DOHH2 (cell line): Measurements from ENCODE around the gene EIF4A3.

Source experiments
- H3F3A ChIP-seq: fragments of 200-600 bp; sonication (generic), shearing (Covaris generic); 2 replicates; pipeline ENCODE4 v1.6.0; 2016; ENCODE audit warnings: antibody characterized with exemption, mild to moderate bottlenecking; ENCODE audit not compliant: control insufficient read depth, insufficient read depth
- H3K27ac ChIP-seq: fragments of 200-600 bp; sonication (generic); 2 replicates; pipeline ENCODE4 v1.5.1; 2014; ENCODE audit warnings: low read depth, mild to moderate bottlenecking, low read length, moderate library complexity
- H3K27me3 ChIP-seq: fragments of 200-600 bp; sonication (generic); 2 replicates; pipeline ENCODE4 v1.6.1; 2014; ENCODE audit warnings: mild to moderate bottlenecking, low read length, mixed read lengths; ENCODE audit not compliant: control insufficient read depth
- H3K36me3 ChIP-seq: fragments of 200-600 bp; sonication (generic); 2 replicates; pipeline ENCODE4 v1.6.1; 2014; ENCODE audit warnings: mild to moderate bottlenecking, low read length, moderate library complexity, mixed read lengths; ENCODE audit not compliant: control insufficient read depth
- H3K4me1 ChIP-seq: fragments of 200-600 bp; sonication (generic); 2 replicates; pipeline ENCODE4 v1.6.1; 2014; ENCODE audit warnings: mild to moderate bottlenecking, low read length, mixed read lengths; ENCODE audit not compliant: control insufficient read depth
- H3K4me2 ChIP-seq: fragments of 200-600 bp; sonication (generic); 2 replicates; pipeline ENCODE4 v1.6.0; 2014; ENCODE audit warnings: mild to moderate bottlenecking, low read length, moderate library complexity
- H3K4me3 ChIP-seq: fragments of 200-600 bp; sonication (generic); 2 replicates; pipeline ENCODE4 v1.5.1; 2014; ENCODE audit warnings: mild to moderate bottlenecking, low read length, mixed read lengths
- H3K79me2 ChIP-seq: fragments of 200-600 bp; sonication (generic); 2 replicates; pipeline ENCODE4 v1.6.1; 2014; ENCODE audit warnings: mild to moderate bottlenecking, low read length, mixed read lengths; ENCODE audit not compliant: control insufficient read depth
- H3K9me2 ChIP-seq: fragments of 200-600 bp; sonication (generic); replicated peaks from 2 replicates; pipeline ENCODE4 v1.6.1; 2014; ENCODE audit warnings: mild to moderate bottlenecking, low read length, mixed read lengths; ENCODE audit not compliant: control insufficient read depth
- H3K9me3 ChIP-seq: fragments of 200-600 bp; sonication (generic); 2 replicates; pipeline ENCODE4 v1.6.1; 2014; ENCODE audit warnings: antibody characterized with exemption, low read length, mixed read lengths; ENCODE audit not compliant: control insufficient read depth, insufficient read depth
- H4K20me1 ChIP-seq: fragments of 200-600 bp; sonication (generic); 2 replicates; pipeline ENCODE4 v1.6.0; 2014; ENCODE audit warnings: low read depth, mild to moderate bottlenecking, antibody characterized with exemption, low read length, moderate library complexity; ENCODE audit not compliant: control insufficient read depth, insufficient read depth
- CTCF ChIP-seq: fragments of 200-600 bp; sonication (generic); IDR thresholded peaks from one replicate; pipeline ENCODE4 v1.5.1; 2014; ENCODE audit warnings: antibody characterized with exemption, mild to moderate bottlenecking, low read depth, low read length; ENCODE audit not compliant: poor library complexity, severe bottlenecking
- EZH2phosphoT487 ChIP-seq: fragments of 200-600 bp; sonication (generic); IDR thresholded peaks from 2 replicates; pipeline ENCODE4 v1.6.1; 2017; ENCODE audit warnings: borderline replicate concordance, mild to moderate bottlenecking, antibody characterized with exemption, low read length, moderate library complexity, mixed read lengths

EIF4A3 gene

GRCh38 chr17:80187090-80187489, 40.2 kb upstream of the EIF4A3 start:
- no peaks in the 10 kb centered on the region for H3K36me3 ChIP-seq
- H3K9me3 ChIP-seq = no peaks in the 10 kb centered on the region
- no peaks in the 10 kb centered on the region for H3K79me2 ChIP-seq
- no peaks in the 10 kb centered on the region for H3K4me1 ChIP-seq
- no peaks in the 10 kb centered on the region for H4K20me1 ChIP-seq
- no peaks in the 10 kb centered on the region for H3K9me2 ChIP-seq
- H3K4me2 ChIP-seq = no peak overlapping the region
- H3K27me3 ChIP-seq = no peaks in the 10 kb centered on the region
- H3K4me3 ChIP-seq = no peak overlapping the region
- no peaks in the 10 kb centered on the region for H3F3A ChIP-seq
- TF ChIP-seq EZH2phosphoT487 (no peak), CTCF (no peak)
- H3K27ac ChIP-seq = no peak overlapping the region

- no peak overlapping the region for H3K4me2 ChIP-seq
- H3K4me3 ChIP-seq = no peak overlapping the region
- TF ChIP-seq EZH2phosphoT487 (no peak), CTCF (no peak)
- no peaks in the 10 kb centered on the region for H3K36me3 ChIP-seq
- no peaks in the 10 kb centered on the region for H3K9me3 ChIP-seq
- no peaks in the 10 kb centered on the region for H4K20me1 ChIP-seq
- no peaks in the 10 kb centered on the region for H3K4me1 ChIP-seq
- no peaks in the 10 kb centered on the region for H3F3A ChIP-seq
- no peaks in the 10 kb centered on the region for H3K27me3 ChIP-seq
- no peak overlapping the region for H3K27ac ChIP-seq
- H3K9me2 ChIP-seq = no peaks in the 10 kb centered on the region
- no peaks in the 10 kb centered on the region for H3K79me2 ChIP-seq
These were observed 39.0 kb upstream of the EIF4A3 start for GRCh38 chr17:80185968-80186367.

GRCh38 chr17:80184423-80184714, 37.4 kb upstream of the EIF4A3 start:
- Histone ChIP-seq H3K9me3 (no peaks in the 10 kb centered on the region), H3K27ac (no peak overlapping the region), H4K20me1 (no peaks in the 10 kb centered on the region), H3K4me3 (no peak overlapping the region), H3K27me3 (no peaks in the 10 kb centered on the region), H3K36me3 (no peaks in the 10 kb centered on the region), H3F3A (no peaks in the 10 kb centered on the region), H3K9me2 (no peaks in the 10 kb centered on the region), H3K4me2 (no peak overlapping the region), H3K79me2 (no peaks in the 10 kb centered on the region), H3K4me1 (no peaks in the 10 kb centered on the region)
- no peak for TF ChIP-seq EZH2phosphoT487
- no peak for TF ChIP-seq CTCF
